ENCODE measurements around the gene LIMCH1. TPM values are rescaled to one million over a fixed set of nuclear protein-coding genes. Genes with fewer than 3 reads are reported as not detected.

The LIMCH1 gene
- total and polyA plus RNA-seq, 12 donors, result 28.2 to 206 (median 62.3) TPM

DNA sequence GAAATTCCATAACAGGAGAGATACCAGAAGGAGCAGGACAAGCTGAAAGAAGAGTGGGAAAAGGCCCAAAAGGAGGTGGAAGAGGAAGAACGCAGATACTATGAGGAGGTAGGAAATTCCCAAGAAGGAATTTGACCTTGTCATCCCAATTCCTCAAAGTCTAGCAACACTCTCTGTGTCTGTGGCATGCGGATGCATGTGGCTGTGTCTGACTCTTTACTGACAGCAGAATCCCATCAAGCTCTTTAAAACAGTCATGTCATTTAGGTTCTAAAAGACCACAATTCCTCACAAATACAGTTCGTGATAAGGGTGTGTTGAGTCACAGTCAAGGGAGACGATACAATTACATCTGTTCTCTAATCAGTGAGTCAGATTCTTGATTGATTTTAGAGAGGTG is 142.0 kb downstream of the LIMCH1 start:
- H3K4me3 ChIP-seq, result no peak overlapping the region
- no peak overlapping the region for H3K27ac ChIP-seq
- H3K9me3 ChIP-seq (replicated peaks in 1 of 3), result no peaks in the 10 kb centered on the region
- WGBS, 4 donors, result 56 to 72% (median 66%) methylated on average over 4 of the region's 4 CpGs
- TF ChIP-seq, protein P1, sequence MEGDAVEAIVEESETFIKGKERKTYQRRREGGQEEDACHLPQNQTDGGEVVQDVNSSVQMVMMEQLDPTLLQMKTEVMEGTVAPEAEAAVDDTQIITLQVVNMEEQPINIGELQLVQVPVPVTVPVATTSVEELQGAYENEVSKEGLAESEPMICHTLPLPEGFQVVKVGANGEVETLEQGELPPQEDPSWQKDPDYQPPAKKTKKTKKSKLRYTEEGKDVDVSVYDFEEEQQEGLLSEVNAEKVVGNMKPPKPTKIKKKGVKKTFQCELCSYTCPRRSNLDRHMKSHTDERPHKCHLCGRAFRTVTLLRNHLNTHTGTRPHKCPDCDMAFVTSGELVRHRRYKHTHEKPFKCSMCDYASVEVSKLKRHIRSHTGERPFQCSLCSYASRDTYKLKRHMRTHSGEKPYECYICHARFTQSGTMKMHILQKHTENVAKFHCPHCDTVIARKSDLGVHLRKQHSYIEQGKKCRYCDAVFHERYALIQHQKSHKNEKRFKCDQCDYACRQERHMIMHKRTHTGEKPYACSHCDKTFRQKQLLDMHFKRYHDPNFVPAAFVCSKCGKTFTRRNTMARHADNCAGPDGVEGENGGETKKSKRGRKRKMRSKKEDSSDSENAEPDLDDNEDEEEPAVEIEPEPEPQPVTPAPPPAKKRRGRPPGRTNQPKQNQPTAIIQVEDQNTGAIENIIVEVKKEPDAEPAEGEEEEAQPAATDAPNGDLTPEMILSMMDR (IDR thresholded peaks at IDR 0.05), result no peak
- no peak for TF ChIP-seq POLR2A (IDR thresholded peaks at IDR 0.05)
- intact Hi-C loops (cut with DNase I), result no loop called here
- DNase-seq, result no peak
- no peaks in the 10 kb centered on the region for H3K4me1 ChIP-seq (replicated peaks in 1 of 2)
- peaks cover 0 to 34% of the 10 kb centered on the region in 2 donors for H3K36me3 ChIP-seq (replicated peaks in 1 of 2)
- no peaks in the 10 kb centered on the region for H3K27me3 ChIP-seq

DNA sequence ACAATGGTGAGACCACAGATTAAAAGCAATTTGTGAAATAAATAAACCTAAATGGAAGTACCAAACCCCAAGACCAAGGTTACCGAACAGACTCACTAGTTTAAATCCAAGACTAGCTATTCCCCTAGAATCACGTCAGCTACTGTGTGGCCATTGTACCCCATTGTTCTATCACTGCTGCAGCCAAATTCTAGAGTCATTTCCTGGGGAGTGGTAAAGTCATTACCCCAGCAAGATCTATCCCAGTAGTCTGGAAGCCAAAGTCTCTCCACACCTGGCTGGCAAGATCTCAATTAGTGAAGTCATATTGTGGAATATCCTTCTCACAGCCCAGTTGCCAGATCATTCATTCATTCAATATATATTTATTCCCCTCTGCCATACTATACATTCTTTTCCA is 143.1 kb downstream of the LIMCH1 start:
- intact Hi-C loops (cut with DNase I), result no loop called here

DNA sequence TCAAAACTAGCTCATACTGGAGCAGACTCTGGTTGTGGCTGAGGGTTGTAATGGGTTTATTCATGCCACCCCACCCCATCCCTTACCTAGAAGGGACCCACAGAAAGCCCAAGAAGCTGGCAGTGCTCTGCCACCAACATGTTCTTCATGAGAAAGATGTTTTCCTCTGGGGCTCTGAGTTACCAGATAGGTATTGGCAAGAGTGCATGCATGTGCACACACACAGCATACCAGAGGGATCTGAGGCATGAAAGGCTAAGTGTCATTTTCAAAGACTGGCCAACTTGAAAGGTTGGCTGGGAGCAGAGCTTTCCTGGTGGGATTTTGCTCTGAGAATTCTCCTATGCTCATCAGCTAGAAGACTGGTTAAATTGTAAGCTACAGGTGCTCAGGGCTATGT is 145.4 kb downstream of the LIMCH1 start:
- intact Hi-C loops (cut with DNase I), result no loop called here
- Histone ChIP-seq H3K4me3 (no peak overlapping the region), H3K9me3 (replicated peaks in 1 of 3) (no peaks in the 10 kb centered on the region), H3K36me3 (replicated peaks in 1 of 2) (peaks cover 0 to 42% of the 10 kb centered on the region in 2 donors), H3K27ac (no peak overlapping the region), H3K4me1 (replicated peaks in 1 of 2) (no peaks in the 10 kb centered on the region), H3K27me3 (no peaks in the 10 kb centered on the region)
- TF ChIP-seq POLR2A (IDR thresholded peaks at IDR 0.05), result no peak
- TF ChIP-seq, protein P1 (IDR thresholded peaks at IDR 0.05), result no peak
- DNase-seq, result no peak

More for the DNA sequence above, 143.1 kb downstream of the LIMCH1 start:
- WGBS, 4 donors, result 92 to 100% (median 98%) methylated on average over 2 of the region's 2 CpGs
- TF ChIP-seq, protein P1 (IDR thresholded peaks at IDR 0.05), result no peak
- no peak for TF ChIP-seq POLR2A (IDR thresholded peaks at IDR 0.05)
- Histone ChIP-seq H3K4me3 (no peak overlapping the region), H3K36me3 (replicated peaks in 1 of 2) (peaks cover 0 to 42% of the 10 kb centered on the region in 2 donors), H3K27ac (no peak overlapping the region), H3K9me3 (replicated peaks in 1 of 3) (no peaks in the 10 kb centered on the region), H3K27me3 (no peaks in the 10 kb centered on the region), H3K4me1 (replicated peaks in 1 of 2) (no peaks in the 10 kb centered on the region)
- no peak for DNase-seq

DNA sequence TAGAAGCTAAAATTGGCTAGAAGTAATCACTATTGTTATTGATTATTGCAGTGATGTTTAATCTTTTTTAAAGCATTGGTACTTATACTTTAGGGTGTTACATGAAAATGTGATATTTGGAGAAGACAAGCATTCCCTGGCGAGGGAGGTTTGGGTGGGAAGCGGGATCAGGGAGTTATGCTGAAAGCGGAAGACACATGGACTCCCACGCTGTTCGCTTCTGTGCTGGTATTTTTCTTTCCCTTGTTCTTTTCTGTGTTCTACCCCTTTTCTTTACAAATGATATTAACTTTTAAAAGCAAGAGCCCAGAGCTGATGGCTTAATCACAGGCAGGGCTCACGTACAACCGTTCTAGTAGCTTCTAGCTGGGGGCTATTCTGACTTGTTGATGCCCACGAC is 148.9 kb downstream of the LIMCH1 start:
- TF ChIP-seq POLR2A (IDR thresholded peaks at IDR 0.05), result no peak
- TF ChIP-seq, protein P1 (IDR thresholded peaks at IDR 0.05), result no peak
- H3K27ac ChIP-seq, result no peak overlapping the region
- H3K27me3 ChIP-seq, result no peaks in the 10 kb centered on the region
- DNase-seq, result no peak
- intact Hi-C loops (cut with DNase I), result no loop called here
- WGBS, 4 donors, result 88 to 94% (median 92%) methylated on average over 8 of the region's 8 CpGs
- H3K9me3 ChIP-seq (replicated peaks in 1 of 3), result no peaks in the 10 kb centered on the region
- H3K4me3 ChIP-seq, result no peak overlapping the region
- H3K4me1 ChIP-seq (replicated peaks in 1 of 2), result no peaks in the 10 kb centered on the region
- H3K36me3 ChIP-seq (replicated peaks in 1 of 2), result peaks cover 0 to 60% of the 10 kb centered on the region in 2 donors

Data from adrenal gland (tissue), 12 donors.